ENCODE results near the gene DNM2. TPM values are rescaled to one million over a fixed set of nuclear protein-coding genes. Genes with fewer than 3 reads are reported as not detected.

Gene DNM2
- total and polyA plus RNA-seq, 9 of the 15 experiments (the other 6 are each of a cell fraction or from before 2014, with no cell fraction given), result 2.2 to 161 (median 72.6) TPM

DNA sequence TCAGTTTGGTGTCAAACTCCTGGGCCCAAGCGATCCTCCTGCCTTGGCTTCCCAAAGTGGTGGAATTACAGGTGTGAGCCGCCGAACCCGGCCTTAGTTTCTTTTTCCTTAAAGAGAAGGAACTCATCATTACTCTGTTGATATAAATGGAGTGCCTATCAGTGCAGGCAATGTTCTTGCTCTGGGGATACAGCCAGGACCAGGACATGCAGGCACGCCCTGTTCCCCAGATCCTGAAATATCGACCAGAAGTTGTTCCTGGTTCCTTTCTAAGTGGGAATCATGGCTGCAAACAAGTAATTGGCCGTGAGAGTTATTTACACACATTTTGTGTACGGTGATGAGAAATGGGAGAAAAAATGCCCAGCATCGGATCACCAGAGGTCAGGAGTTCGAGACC is 8.4 kb downstream of the DNM2 start (continued):
- TF ChIP-seq, protein P1, sequence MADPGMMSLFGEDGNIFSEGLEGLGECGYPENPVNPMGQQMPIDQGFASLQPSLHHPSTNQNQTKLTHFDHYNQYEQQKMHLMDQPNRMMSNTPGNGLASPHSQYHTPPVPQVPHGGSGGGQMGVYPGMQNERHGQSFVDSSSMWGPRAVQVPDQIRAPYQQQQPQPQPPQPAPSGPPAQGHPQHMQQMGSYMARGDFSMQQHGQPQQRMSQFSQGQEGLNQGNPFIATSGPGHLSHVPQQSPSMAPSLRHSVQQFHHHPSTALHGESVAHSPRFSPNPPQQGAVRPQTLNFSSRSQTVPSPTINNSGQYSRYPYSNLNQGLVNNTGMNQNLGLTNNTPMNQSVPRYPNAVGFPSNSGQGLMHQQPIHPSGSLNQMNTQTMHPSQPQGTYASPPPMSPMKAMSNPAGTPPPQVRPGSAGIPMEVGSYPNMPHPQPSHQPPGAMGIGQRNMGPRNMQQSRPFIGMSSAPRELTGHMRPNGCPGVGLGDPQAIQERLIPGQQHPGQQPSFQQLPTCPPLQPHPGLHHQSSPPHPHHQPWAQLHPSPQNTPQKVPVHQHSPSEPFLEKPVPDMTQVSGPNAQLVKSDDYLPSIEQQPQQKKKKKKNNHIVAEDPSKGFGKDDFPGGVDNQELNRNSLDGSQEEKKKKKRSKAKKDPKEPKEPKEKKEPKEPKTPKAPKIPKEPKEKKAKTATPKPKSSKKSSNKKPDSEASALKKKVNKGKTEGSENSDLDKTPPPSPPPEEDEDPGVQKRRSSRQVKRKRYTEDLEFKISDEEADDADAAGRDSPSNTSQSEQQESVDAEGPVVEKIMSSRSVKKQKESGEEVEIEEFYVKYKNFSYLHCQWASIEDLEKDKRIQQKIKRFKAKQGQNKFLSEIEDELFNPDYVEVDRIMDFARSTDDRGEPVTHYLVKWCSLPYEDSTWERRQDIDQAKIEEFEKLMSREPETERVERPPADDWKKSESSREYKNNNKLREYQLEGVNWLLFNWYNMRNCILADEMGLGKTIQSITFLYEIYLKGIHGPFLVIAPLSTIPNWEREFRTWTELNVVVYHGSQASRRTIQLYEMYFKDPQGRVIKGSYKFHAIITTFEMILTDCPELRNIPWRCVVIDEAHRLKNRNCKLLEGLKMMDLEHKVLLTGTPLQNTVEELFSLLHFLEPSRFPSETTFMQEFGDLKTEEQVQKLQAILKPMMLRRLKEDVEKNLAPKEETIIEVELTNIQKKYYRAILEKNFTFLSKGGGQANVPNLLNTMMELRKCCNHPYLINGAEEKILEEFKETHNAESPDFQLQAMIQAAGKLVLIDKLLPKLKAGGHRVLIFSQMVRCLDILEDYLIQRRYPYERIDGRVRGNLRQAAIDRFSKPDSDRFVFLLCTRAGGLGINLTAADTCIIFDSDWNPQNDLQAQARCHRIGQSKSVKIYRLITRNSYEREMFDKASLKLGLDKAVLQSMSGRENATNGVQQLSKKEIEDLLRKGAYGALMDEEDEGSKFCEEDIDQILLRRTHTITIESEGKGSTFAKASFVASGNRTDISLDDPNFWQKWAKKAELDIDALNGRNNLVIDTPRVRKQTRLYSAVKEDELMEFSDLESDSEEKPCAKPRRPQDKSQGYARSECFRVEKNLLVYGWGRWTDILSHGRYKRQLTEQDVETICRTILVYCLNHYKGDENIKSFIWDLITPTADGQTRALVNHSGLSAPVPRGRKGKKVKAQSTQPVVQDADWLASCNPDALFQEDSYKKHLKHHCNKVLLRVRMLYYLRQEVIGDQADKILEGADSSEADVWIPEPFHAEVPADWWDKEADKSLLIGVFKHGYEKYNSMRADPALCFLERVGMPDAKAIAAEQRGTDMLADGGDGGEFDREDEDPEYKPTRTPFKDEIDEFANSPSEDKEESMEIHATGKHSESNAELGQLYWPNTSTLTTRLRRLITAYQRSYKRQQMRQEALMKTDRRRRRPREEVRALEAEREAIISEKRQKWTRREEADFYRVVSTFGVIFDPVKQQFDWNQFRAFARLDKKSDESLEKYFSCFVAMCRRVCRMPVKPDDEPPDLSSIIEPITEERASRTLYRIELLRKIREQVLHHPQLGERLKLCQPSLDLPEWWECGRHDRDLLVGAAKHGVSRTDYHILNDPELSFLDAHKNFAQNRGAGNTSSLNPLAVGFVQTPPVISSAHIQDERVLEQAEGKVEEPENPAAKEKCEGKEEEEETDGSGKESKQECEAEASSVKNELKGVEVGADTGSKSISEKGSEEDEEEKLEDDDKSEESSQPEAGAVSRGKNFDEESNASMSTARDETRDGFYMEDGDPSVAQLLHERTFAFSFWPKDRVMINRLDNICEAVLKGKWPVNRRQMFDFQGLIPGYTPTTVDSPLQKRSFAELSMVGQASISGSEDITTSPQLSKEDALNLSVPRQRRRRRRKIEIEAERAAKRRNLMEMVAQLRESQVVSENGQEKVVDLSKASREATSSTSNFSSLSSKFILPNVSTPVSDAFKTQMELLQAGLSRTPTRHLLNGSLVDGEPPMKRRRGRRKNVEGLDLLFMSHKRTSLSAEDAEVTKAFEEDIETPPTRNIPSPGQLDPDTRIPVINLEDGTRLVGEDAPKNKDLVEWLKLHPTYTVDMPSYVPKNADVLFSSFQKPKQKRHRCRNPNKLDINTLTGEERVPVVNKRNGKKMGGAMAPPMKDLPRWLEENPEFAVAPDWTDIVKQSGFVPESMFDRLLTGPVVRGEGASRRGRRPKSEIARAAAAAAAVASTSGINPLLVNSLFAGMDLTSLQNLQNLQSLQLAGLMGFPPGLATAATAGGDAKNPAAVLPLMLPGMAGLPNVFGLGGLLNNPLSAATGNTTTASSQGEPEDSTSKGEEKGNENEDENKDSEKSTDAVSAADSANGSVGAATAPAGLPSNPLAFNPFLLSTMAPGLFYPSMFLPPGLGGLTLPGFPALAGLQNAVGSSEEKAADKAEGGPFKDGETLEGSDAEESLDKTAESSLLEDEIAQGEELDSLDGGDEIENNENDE (IDR thresholded peaks at IDR 0.05; ENCODE audit: low read depth, low read length), result no peak
- TF ChIP-seq ZNF121 (CRISPR knock-in tag; conservative IDR thresholded peaks at IDR 0.05) (no peak), RBM14 (IDR thresholded peaks at IDR 0.05; ENCODE audit: borderline replicate concordance, insufficient read depth, low read depth, low read length) (no peak), ESRRA (IDR thresholded peaks at IDR 0.05; ENCODE audit: borderline replicate concordance, low read depth) (no peak), HDAC6 (IDR thresholded peaks at IDR 0.05; ENCODE audit: low read depth, low read length) (no peak), SMARCA5 (IDR thresholded peaks at IDR 0.05) (no peak)
- TF ChIP-seq, protein P2, sequence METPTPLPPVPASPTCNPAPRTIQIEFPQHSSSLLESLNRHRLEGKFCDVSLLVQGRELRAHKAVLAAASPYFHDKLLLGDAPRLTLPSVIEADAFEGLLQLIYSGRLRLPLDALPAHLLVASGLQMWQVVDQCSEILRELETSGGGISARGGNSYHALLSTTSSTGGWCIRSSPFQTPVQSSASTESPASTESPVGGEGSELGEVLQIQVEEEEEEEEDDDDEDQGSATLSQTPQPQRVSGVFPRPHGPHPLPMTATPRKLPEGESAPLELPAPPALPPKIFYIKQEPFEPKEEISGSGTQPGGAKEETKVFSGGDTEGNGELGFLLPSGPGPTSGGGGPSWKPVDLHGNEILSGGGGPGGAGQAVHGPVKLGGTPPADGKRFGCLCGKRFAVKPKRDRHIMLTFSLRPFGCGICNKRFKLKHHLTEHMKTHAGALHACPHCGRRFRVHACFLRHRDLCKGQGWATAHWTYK (CRISPR knock-in tag; IDR thresholded peaks at IDR 0.05), result no peak
- TF ChIP-seq, protein P3, sequence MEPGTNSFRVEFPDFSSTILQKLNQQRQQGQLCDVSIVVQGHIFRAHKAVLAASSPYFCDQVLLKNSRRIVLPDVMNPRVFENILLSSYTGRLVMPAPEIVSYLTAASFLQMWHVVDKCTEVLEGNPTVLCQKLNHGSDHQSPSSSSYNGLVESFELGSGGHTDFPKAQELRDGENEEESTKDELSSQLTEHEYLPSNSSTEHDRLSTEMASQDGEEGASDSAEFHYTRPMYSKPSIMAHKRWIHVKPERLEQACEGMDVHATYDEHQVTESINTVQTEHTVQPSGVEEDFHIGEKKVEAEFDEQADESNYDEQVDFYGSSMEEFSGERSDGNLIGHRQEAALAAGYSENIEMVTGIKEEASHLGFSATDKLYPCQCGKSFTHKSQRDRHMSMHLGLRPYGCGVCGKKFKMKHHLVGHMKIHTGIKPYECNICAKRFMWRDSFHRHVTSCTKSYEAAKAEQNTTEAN (CRISPR knock-in tag; IDR thresholded peaks at IDR 0.05), result no peak
